ENCODE results near the gene STS. TPM values are rescaled to one million over a fixed set of nuclear protein-coding genes. Genes with fewer than 3 reads are reported as not detected.

STS gene
- total and polyA plus RNA-seq, 10 of the 15 experiments (the other 5 are each of a cell fraction or from before 2014, with no cell fraction given): 1.6 to 19.4 (median 4.7) TPM

GRCh38 chrX:7146703-7147412 is 654 bp upstream of the STS start (continued):
- no peak for TF ChIP-seq EGR1 (IDR thresholded peaks at IDR 0.05; ENCODE audit: borderline replicate concordance in 1 of 2, low read depth in 2 of 2, low read length in 2 of 2)
- TF ChIP-seq PKNOX1 (IDR thresholded peaks at IDR 0.05): 0 out of 2 replicates have a peak, but pooled peaks have one; percentile 6
- TF ChIP-seq RBBP5 (conservative IDR thresholded peaks at IDR 0.05): no peak
- no peak for TF ChIP-seq RB1 (IDR thresholded peaks at IDR 0.05; ENCODE audit: borderline replicate concordance)
- TF ChIP-seq SMARCA5 (IDR thresholded peaks at IDR 0.05): peak; percentile 93
- 0 out of 2 replicates have a peak, but pooled peaks have one; percentile 30 for TF ChIP-seq MXI1 (IDR thresholded peaks at IDR 0.05; ENCODE audit: low read depth, low read length)

- Histone ChIP-seq H3K4me1 (ENCODE audit: control insufficient read depth, insufficient read depth, low read length) (peaks cover 15% of the 10 kb centered on the region), H2AFZ (ENCODE audit: control insufficient read depth, low read depth, low read length) (peak within 1 kb of the TSS; percentile 79), H3K4me2 (ENCODE audit: control insufficient read depth, insufficient read depth) (peak within 1 kb of the TSS; percentile 87), H3K36me3 (ENCODE audit: control insufficient read depth in 2 of 2, insufficient read depth in 2 of 2, low read length in 1 of 2) (no peaks in the 10 kb centered on the region; a peak in 1 of 4 replicates), H3K4me3 (peak within 1 kb of the TSS; percentile 98), H3K79me2 (ENCODE audit: control insufficient read depth, insufficient read depth, low read length) (peaks cover 44% of the 10 kb centered on the region), H3K9me3 (replicated peaks; ENCODE audit: control insufficient read depth, insufficient read depth, low read length) (no peaks in the 10 kb centered on the region), H3K9ac (ENCODE audit: control insufficient read depth, insufficient read depth, low read length) (peak within 1 kb of the TSS; percentile 73), H3K27me3 (replicated peaks in 1 of 2; ENCODE audit: control insufficient read depth in 2 of 2, insufficient read depth in 2 of 2, low read length in 1 of 2) (no peaks in the 10 kb centered on the region), H3K27ac (ENCODE audit: control insufficient read depth, insufficient read depth) (peak within 1 kb of the TSS; percentile 87), H4K20me1 (ENCODE audit: control insufficient read depth, insufficient read depth) (no peaks in the 10 kb centered on the region)
- POLR2A ChIA-PET: interaction anchor here (0.7 to 4.7 kb wide), 4 partner anchors 9 to 751 kb away, joined by 3 to 117 read pairs (median 12); no protein-coding TSS in a partner anchor
- RAD21 ChIA-PET (ENCODE audit: unreplicated experiment): interaction anchor here (1.0 to 5.8 kb wide), 6 partner anchors 16 to 777 kb away, joined by 3 to 127 read pairs (median 17); no protein-coding TSS in a partner anchor
- CTCF ChIA-PET: interaction anchor here (0.6 to 3.6 kb wide), 6 partner anchors 10 to 59 kb away, joined by 3 to 24 read pairs (median 4); no protein-coding TSS in a partner anchor
- peak; percentile 52 for FAIRE-seq
- DNase-seq (ENCODE audit: low read depth, low spot score): no peak
- in situ Hi-C loops (cut with MboI) (no loop called here), intact Hi-C loops (cut with micrococcal nuclease; ENCODE audit: unreplicated experiment) (loop anchor here (2.0 to 5.0 kb wide), 4 partner anchors 61 to 779 kb away; partner anchors contain the start of gene PNPLA4)
- no TSS peak for BruUV-seq (replicated peaks)
- SMC1A ChIA-PET (ENCODE audit: uncharacterized antibody, unreplicated experiment): interaction anchor here (0.8 to 5.5 kb wide), 6 partner anchors 13 to 57 kb away, joined by 3 to 56 read pairs (median 6); no protein-coding TSS in a partner anchor
- peak; percentile 86 for ATAC-seq
- 1% methylated on average over 58 of the region's 76 CpGs for WGBS (ENCODE audit: insufficient coverage, insufficient replicate concordance, low lambda C conversion rate, missing lambda C conversion rate)
- TF ChIP-seq HDAC2 (IDR thresholded peaks at IDR 0.05) (no peak), HSF1 (IDR thresholded peaks at IDR 0.05; ENCODE audit: low read depth, low read length) (no peak), ZBED1 (IDR thresholded peaks at IDR 0.05; ENCODE audit: borderline replicate concordance) (no peak), ZZZ3 (IDR thresholded peaks at IDR 0.05; ENCODE audit: control insufficient read depth, insufficient read length, low read depth) (no peak), SRF (IDR thresholded peaks at IDR 0.05; ENCODE audit: low read depth in 2 of 2, low read length in 2 of 2) (no peak), POLR2A (IDR thresholded peaks at IDR 0.05; ENCODE audit: low read depth, low read length) (peak; percentile 78), PKNOX1 (IDR thresholded peaks at IDR 0.05) (no peak), IRF5 (IDR thresholded peaks at IDR 0.05; ENCODE audit: borderline replicate concordance) (0 out of 2 replicates have a peak, but pooled peaks have one; percentile 8), BCL11A (IDR thresholded peaks at IDR 0.05; ENCODE audit: low read depth, low read length) (no peak), SREBF2 (IDR thresholded peaks at IDR 0.05; ENCODE audit: low read length) (no peak)
Observed at GRCh38 chrX:7147978-7148854, 704 bp downstream of the STS start, which contains the start of gene PUDP. Gene PUDP (minus strand): TSS chrX:7148153. CDS start chrX:7148113, 40 bp downstream.

Measured in GM12878 (cell line).